Suppressor macrophage (primary cell): Measurements from ENCODE around the gene CDC37L1.
"Not testable (repeated sequence)": the region's sequence is repeated elsewhere in the genome, so short reads cannot be mapped to it uniquely, and the experiment has no call there.

Experiments
- DNase-seq, 4 experiments: peaks; one replicate each; pipeline ENCODE4 v3.0.0-alpha.2; 2020 to 2022

Gene CDC37L1

DNA sequence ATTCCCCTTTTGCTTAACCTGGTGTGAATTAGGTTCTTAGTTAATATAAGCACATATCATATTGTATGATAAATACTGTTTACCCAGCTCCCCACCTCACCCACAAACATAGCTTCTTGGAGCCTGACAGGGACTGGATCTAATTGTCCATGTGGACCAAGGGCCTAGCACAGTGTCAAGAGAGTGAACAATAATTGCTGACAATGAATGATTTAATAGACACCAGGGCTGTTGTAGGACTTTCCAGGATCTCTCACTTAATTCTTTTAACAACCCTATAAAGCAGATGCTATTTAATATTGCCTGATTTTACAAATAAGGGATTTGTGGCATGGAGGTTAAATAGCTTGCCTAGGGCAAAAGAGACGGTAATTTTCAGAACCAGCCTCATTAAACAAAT is 36.8 kb downstream of the CDC37L1 start:
- DNase-seq, result no peak

- DNase-seq, result no peak
Observed at GRCh38 chr9:4717815-4718214, 38.4 kb downstream of the CDC37L1 start.

DNA sequence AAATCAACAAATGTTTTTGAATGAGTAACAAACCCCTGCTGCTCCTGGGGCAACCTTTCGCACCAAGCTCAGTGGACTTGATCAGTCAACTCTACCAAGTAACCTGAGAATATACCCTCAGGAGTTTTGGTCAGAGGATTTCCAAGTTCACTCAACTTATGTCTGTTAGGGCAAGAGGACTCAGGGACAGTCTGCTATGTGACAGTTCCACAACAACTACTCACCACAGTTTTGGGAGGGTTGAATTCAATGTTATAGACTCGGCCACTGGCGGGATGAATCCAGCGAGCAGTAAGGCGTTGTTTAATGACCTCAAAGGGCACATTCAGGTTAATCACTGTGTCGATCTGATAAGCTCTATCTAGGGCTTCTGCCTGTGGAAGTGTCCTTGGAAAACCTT is 39.5 kb downstream of the CDC37L1 start:
- no peak for DNase-seq

DNA sequence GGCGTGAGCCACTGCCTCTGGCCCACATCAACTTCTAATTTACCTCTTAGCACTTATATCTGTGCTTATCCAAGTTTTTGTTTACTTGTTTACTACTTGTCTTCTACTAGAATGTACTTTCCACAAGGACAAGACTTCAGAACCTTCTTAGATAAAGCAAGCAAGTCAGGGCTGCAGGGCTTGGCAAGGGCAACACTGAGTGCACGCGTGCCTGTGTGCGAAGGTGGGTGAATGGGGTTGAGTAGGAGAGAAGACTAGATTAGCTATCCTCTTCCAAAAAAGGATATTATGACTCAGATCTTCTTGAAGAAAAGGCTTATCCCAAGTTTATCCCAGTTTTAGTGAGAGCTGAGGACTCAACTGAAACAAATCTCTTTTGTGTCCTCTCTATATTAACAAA is 42.4 kb downstream of the CDC37L1 start:
- no peak for DNase-seq

GRCh38 chr9:4725706-4726442 is 46.5 kb downstream of the CDC37L1 start:
- no peak for DNase-seq

GRCh38 chr9:4727593-4727992 is 48.2 kb downstream of the CDC37L1 start:
- no peak for DNase-seq

DNA sequence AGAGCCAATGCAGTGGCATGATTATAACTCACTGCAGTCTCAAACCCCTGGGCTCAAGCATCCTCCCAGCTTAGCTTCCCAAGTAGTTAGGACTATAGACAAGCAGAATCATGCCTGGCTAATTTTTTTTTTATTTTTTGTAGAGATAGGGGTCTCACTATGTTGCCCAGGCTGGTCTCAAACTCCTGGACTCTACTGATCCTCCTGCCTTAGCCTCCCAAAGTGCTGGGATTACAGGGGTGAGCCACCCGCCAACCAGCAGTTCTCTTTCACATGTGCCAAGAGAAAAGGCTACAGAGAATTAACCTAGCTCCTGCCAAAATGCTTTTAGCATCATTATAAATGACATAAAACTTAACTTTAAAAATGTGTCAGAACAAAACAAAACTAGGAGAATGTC is 53.5 kb downstream of the CDC37L1 start:
- no peak for DNase-seq

DNA sequence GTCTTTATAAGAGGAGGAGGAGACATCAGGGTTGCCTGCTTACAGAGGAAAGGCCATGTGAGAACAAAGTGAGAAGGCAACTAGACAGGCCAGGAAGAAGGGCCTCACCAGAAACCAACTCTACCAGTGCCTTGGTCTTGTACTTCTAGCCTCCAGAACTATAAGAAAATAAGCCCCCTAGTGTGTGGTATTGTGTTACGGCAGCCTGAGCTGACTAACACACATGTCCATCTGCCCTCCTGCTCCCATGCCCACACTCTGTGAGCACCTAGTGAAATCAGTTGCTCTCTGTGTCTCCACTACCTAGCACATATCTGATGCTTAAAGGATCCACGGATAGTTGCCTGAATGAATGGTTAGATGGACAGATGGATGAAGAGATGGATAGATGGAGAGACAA is 54.8 kb downstream of the CDC37L1 start:
- no peak for DNase-seq

DNA sequence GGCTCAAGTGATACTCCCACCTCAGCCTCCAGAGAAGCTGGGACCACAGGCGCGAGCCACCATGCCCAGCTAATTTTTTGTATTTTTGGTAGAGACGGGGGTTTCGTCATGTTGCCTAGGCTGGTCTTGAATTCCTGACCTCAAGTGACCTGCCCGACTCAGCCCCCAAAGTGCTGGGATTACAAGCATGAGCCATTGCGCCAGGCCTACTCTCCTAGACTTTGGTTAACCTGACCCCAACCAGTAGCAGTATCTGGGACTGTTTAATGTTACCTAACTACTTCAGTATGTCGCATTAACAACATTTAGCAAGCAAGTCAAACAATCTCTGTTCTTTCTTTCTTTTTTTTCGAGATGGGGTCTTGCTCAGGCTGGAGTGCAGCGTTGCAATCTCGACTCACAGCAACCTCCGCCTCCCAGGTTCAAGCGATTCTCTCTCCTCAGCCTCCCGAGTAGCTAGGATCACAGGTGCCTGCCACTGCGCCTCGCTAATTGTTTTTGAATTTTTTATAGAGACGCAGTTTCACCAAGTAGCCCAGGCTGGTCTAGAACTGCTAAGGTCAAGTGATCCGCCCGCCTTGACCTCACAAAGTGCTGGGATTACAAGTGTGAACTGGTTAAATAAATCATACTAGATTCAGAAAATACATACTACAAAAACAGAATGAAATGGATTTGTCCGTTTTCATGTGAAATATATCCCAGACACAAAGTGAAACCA is 59.7 kb downstream of the CDC37L1 start:
- DNase-seq, result no peak

- DNase-seq, result no peak
Observed at GRCh38 chr9:4739587-4740387, 60.4 kb downstream of the CDC37L1 start.

GRCh38 chr9:4740388-4740637 is 60.9 kb downstream of the CDC37L1 start:
- DNase-seq, result peak in 1 of 4 experiments; percentile 16

GRCh38 chr9:4740638-4741364 is 61.4 kb downstream of the CDC37L1 start, which contains the start of gene AK3:
AK3 (minus strand) TSS chr9:4741202; CDS start chr9:4741087, 115 bp downstream.
- peak; percentile 80 to 94 (median 88) for DNase-seq

DNA sequence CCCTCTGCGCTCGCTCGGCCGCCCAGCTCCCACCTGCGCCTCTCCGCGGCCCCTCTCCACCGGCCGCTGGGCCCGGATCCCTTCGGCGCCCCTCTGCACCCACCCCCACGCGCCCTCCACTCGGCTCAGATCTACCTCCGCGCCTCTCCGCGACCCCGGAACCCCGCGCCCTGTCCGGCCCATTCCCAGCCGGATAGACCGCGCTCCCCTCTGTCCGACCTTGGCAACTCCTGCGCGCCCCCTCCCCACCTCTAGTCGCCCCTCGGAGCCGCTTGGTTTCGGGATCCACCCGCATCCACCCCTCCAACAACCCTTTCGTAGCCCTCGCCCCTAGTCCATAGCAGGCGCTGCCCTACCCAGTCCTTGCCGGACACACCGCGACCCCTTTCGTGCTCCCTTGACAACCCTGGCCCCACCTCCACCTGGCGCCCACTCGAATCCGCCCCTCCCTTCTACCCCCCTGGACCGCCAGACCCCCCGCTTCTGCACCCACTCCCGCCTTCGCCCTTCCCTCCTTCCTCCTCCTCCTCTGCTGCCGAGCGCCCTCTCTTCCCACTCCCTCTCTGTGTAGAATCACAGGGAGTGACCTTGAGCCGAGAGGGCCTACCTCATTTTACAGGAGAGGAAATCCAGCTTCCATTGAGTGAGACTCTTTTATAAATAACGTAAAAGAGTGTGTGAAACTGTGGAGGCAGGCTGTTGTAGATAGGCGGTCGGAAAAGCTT is 62.2 kb downstream of the CDC37L1 start:
- DNase-seq, result peak; percentile 9 to 44 (median 26)

DNA sequence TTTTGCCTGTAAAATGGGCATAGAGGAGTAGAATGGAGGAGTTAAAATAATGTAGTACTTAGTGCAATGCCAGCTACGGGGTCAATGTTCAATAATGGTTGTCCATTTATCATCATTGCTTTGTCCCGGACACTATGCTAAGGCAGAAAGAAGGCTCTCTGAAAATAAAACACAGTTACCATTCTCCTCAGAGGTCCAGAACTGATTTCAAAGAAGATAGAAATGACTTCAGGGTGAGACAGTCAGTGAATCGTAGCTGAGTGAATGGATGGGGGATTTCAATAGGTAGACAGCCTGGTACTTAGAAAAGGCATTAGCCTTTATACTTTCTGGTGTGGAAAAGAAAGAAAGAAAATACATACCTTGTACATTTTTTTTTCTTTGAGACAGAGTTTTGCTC is 62.9 kb downstream of the CDC37L1 start:
- DNase-seq, result no peak

- DNase-seq, result no peak
Observed at GRCh38 chr9:4743131-4743875, 63.9 kb downstream of the CDC37L1 start.

GRCh38 chr9:4746278-4747030 is 67.1 kb downstream of the CDC37L1 start:
- no peak for DNase-seq

- no peak for DNase-seq
Observed at GRCh38 chr9:4748612-4749011, 69.2 kb downstream of the CDC37L1 start.

DNA sequence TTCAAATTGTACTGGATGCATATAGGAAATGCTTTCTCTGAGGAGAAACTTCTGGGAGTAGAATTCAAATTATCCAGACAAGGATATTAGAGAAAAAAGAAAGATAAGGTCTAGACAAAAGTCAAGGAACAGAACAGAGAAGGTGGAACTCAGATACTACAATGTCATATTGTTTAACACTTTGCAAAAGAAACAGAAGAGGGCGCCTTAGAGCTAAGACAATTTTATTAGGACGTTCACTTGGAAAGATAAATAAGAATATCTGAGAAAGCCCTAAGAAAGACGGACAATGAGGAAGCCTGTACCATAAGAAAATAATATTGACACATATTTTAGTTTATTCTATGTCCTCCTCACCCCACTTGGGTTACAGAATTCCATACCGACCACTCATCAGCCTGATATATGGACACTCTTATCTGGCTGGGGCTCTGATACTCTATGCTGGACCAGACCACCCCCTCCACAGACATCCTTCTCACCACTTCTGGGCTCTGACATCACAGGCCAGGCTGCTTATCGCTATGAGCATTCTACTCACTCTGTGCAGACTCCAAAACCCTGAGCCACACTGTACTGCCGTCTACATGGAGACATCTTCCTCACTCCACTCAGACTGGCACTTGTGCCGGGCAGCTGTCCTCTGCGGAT is 70.8 kb downstream of the CDC37L1 start:
- peak; percentile 21 to 80 (median 72) for DNase-seq

- not testable (repeated sequence) for DNase-seq
Observed at GRCh38 chr9:4754530-4754929, 75.2 kb downstream of the CDC37L1 start.

DNA sequence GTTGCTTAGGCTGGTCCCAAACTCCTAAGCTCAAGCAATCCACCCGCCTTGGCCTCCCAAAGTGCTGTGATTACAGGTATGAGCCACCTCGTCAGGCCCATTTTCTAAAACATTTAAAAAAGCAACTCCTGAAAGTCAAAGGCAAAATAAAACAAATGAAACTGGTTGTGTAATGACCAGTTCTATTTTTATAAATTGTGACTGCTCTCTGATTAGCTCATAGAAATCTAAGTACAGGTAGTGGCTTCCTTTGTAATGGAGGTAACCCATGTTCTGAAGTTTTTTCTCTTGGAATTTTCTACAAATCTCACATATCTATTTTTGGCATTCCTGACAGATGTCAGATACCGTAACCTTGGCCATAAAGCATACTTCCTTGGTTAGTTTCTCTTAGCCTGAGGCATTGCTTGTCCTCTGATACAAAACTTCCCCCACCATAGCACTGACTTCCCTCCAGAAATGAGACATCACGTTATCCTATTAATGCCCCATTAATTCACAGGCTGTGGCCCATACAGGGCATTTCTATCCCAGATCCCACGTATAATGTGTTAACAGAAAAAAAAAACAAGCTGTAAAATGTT is 75.7 kb downstream of the CDC37L1 start:
- DNase-seq, result no peak
